GM23248 (cell line): ENCODE measurements around the gene FNDC8.

Source experiments
- EZH2 ChIP-seq: fragments of 200-600 bp; sonication (generic); IDR thresholded peaks from 2 replicates; pipeline ENCODE4 v1.6.1; 2018; ENCODE audit warnings: antibody characterized with exemption, mild to moderate bottlenecking; ENCODE audit not compliant: insufficient read depth, poor library complexity, severe bottlenecking
- EZH2phosphoT487 ChIP-seq: fragments of 200-600 bp; sonication (generic); IDR thresholded peaks from 2 replicates; pipeline ENCODE4 v1.6.1; 2018; ENCODE audit warnings: antibody characterized with exemption, moderate library complexity, mild to moderate bottlenecking, low read depth; ENCODE audit not compliant: insufficient read depth

DNA sequence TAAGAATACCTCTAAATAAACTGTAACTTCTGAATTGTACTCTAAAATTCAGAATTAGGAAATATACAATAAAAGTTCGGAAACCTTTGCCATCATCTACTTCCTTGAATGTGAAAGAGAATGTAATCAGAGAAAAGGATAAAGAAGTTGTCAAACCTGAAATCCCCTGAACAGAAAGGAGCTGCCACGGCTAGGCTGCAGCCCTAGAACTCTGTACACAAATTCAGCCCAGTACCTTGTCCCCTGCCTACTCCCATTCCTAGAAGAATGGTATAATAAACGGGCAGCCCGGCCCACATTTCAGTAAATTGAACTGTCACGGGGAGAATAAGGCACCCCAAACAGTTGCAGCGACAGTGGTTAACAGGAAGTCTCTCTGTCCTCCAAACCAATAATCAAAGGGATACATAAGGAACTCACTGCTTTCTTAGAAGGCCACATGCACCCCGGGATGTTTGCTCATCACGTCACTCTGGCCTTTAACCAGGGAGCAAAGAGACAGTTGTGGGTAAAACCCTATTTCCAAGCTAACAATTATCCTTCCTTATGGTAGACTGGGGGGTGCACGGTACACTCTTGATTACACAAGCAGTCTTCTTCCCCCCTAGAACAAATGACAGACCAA is 33.6 kb upstream of the FNDC8 start:
- TF ChIP-seq EZH2 (no peak), EZH2phosphoT487 (no peak)
